ENCODE results near the gene PRKRA. TPM values are rescaled to one million over a fixed set of nuclear protein-coding genes. Genes with fewer than 3 reads are reported as not detected.

Gene PRKRA
- total RNA-seq, 1 donor from 2014 or later: 69.5 TPM

DNA sequence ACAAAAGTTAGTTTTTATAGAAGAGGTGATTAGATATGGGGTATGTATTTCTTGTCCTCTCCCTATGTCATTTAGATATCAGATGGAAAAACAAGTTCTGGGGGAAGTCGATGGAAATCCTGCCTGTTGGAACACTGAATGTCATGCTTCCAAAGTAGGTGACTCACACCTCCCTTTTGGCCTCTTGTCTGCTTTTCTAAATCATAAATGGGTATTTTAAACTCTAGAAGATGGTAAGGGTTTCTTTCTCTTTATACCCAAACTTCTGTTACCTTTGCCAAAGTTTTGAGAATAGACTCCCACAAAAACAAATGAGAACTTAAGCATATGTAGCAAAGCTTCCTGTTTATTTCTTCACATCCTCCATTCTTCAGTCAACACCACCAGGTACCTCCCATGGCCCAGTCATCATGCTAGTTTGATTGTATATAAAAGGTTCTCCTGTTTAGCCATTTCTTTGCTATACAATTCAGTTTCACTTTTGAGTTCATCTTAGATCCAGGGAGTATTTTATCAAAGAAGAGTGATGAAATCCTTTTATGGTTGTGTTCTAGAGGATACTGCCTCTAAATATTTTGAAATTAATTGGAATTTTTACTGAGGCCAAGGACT, 63.9 kb downstream of the PRKRA start:
- Mint-ChIP-seq H3K27ac (no peak overlapping the region), H3K36me3 (peaks cover 4% of the 10 kb centered on the region), H3K9me3 (no peaks in the 10 kb centered on the region), H3K27me3 (peaks cover 5% of the 10 kb centered on the region), H3K4me3 (no peak overlapping the region), H3K4me1 (ENCODE audit: unreplicated experiment) (no peaks in the 10 kb centered on the region)
- no peak for TF ChIP-seq CTCF (conservative IDR thresholded peaks at IDR 0.05)
- DNase-seq (ENCODE audit: extremely low spot score, unreplicated experiment): no peak

DNA sequence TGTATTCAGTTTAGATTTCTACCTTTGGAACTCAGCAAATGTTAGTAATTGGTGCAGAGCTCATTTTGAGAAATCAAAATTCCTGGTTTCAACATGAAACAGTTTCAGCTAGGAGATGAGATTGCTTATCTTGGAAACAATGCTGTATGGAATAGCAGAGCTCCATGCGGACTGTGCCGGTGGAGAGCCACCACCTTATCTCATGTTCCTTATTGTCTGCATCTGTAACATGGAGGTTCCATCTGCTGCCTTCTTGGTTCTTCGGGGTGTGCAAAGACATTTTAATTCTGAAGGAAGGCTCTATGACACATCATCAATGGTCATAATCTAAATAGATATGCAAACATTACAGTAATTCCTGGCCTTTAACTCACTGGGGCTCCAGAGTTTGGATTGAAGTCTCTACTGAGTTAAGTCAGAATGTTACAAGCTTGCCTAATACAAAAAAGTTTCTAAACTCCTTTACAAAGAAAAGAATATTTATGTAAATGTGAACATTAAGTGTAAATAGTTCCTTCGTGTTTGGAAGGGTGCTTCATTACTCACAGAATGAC, 65.3 kb downstream of the PRKRA start:
- no peaks in the 10 kb centered on the region for H3K4me1 Mint-ChIP-seq (ENCODE audit: unreplicated experiment)
- no peaks in the 10 kb centered on the region for H3K9me3 Mint-ChIP-seq
- peaks cover 4% of the 10 kb centered on the region for H3K36me3 Mint-ChIP-seq
- no peak for TF ChIP-seq CTCF (conservative IDR thresholded peaks at IDR 0.05)
- H3K27ac Mint-ChIP-seq: no peak overlapping the region
- no peak overlapping the region for H3K4me3 Mint-ChIP-seq
- no peak for DNase-seq (ENCODE audit: extremely low spot score, unreplicated experiment)
- peaks cover 5% of the 10 kb centered on the region for H3K27me3 Mint-ChIP-seq

- no peak for DNase-seq (ENCODE audit: extremely low spot score, unreplicated experiment)
- peaks cover 4% of the 10 kb centered on the region for H3K36me3 Mint-ChIP-seq
- H3K4me1 Mint-ChIP-seq (ENCODE audit: unreplicated experiment): no peaks in the 10 kb centered on the region
- no peak for TF ChIP-seq CTCF (conservative IDR thresholded peaks at IDR 0.05)
- H3K27me3 Mint-ChIP-seq: peaks cover 5% of the 10 kb centered on the region
- H3K4me3 Mint-ChIP-seq: no peak overlapping the region
- H3K9me3 Mint-ChIP-seq: no peaks in the 10 kb centered on the region
- H3K27ac Mint-ChIP-seq: no peak overlapping the region
Observed at GRCh38 chr2:178383718-178384117, 67.3 kb downstream of the PRKRA start.

Other genes with a start within 250 kb of the PRKRA start
- 2.3 and 8.0 TPM in 2 replicates for gene PJVK, start 203 bp upstream of the PRKRA start, total RNA-seq (ENCODE audit: low replicate concordance)
- gene FKBP7, start 27.4 kb upstream of the PRKRA start, total RNA-seq (ENCODE audit: low replicate concordance): 7.2 and 34.1 TPM in 2 replicates
- gene PLEKHA3, start 29.3 kb upstream of the PRKRA start, total RNA-seq (ENCODE audit: low replicate concordance): 16.2 and 20.7 TPM in 2 replicates